Stimulated activated CD8-positive, alpha-beta memory T cell treated with anti-CD3 and anti-CD28 coated beads, Interleukin-15, amount 100 ng/mL, for 4 hours (primary cell): ENCODE measurements around the gene POU4F1.
A peak's percentile ranks its signal among the peaks of the same experiment; 100 is the strongest.
"Not testable (repeated sequence)": the region's sequence is repeated elsewhere in the genome, so short reads cannot be mapped to it uniquely, and the experiment has no call there.

Experiments used
- DNase-seq, 2 donors: peaks; one replicate each; pipeline ENCODE4 v3.0.0-alpha.2; 2020; ENCODE audit warnings: low read depth in 2 of 2

POU4F1 gene

GRCh38 chr13:78603240-78603957 lies at the start of gene POU4F1:
TSS of gene POU4F1 (minus strand) at chr13:78603552. CDS start at chr13:78603326, 226 bp downstream.
- DNase-seq: peak in 1 of 2 donors; percentile 27

GRCh38 chr13:78652651-78653050 lies 49.3 kb upstream of the POU4F1 start:
- DNase-seq: no peak

GRCh38 chr13:78650717-78651083 lies 47.3 kb upstream of the POU4F1 start:
- DNase-seq: no peak

GRCh38 chr13:78649997-78650716 lies 46.8 kb upstream of the POU4F1 start:
- no peak for DNase-seq

- not testable (repeated sequence) for DNase-seq
Measured at GRCh38 chr13:78647109-78647678, 43.8 kb upstream of the POU4F1 start.

GRCh38 chr13:78638216-78638615 lies 34.9 kb upstream of the POU4F1 start:
- no peak for DNase-seq

GRCh38 chr13:78636495-78636894 lies 33.1 kb upstream of the POU4F1 start:
- DNase-seq: no peak

GRCh38 chr13:78632996-78633395 lies 29.6 kb upstream of the POU4F1 start:
- DNase-seq: no peak

GRCh38 chr13:78631077-78631476 lies 27.7 kb upstream of the POU4F1 start:
- DNase-seq: no peak

- DNase-seq: no peak
Measured at GRCh38 chr13:78630511-78630910, 27.2 kb upstream of the POU4F1 start.

- no peak for DNase-seq
Measured at GRCh38 chr13:78625384-78625783, 22.0 kb upstream of the POU4F1 start.

- no peak for DNase-seq
Measured at GRCh38 chr13:78623132-78623531, 19.8 kb upstream of the POU4F1 start.

GRCh38 chr13:78620936-78621470 lies 17.7 kb upstream of the POU4F1 start:
- DNase-seq: no peak

GRCh38 chr13:78618411-78618810 lies 15.1 kb upstream of the POU4F1 start:
- DNase-seq: no peak

- DNase-seq: no peak
Measured at GRCh38 chr13:78611040-78611439, 7.7 kb upstream of the POU4F1 start.

GRCh38 chr13:78610381-78610883 lies 7.1 kb upstream of the POU4F1 start:
- DNase-seq: no peak

GRCh38 chr13:78609464-78610205 lies 6.3 kb upstream of the POU4F1 start:
- no peak for DNase-seq

- DNase-seq: no peak
Measured at GRCh38 chr13:78608688-78609463, 5.5 kb upstream of the POU4F1 start.

GRCh38 chr13:78608252-78608687 lies 4.9 kb upstream of the POU4F1 start:
- no peak for DNase-seq

- DNase-seq: no peak
Measured at GRCh38 chr13:78607409-78608251, 4.3 kb upstream of the POU4F1 start.
